GM12873 (cell line): Measurements from ENCODE around the gene EXOC4.

ENCODE experiments used
- CTCF ChIP-seq: IDR thresholded peaks from 2 replicates; pipeline ENCODE4 v1.5.1; 2012; ENCODE audit warnings: low read depth, mild to moderate bottlenecking, moderate library complexity, low read length, control low read depth; ENCODE audit not compliant: insufficient read depth; ENCODE audit errors: missing control alignments

Gene EXOC4

GRCh38 chr7:133714654-133715053 is 461.8 kb downstream of the EXOC4 start:
- no peak for TF ChIP-seq CTCF

GRCh38 chr7:133718131-133718530 is 465.3 kb downstream of the EXOC4 start:
- TF ChIP-seq CTCF, result no peak

GRCh38 chr7:133723044-133723443 is 470.2 kb downstream of the EXOC4 start:
- no peak for TF ChIP-seq CTCF

- TF ChIP-seq CTCF, result no peak
Measured at GRCh38 chr7:133724148-133724547, 471.3 kb downstream of the EXOC4 start.

- no peak for TF ChIP-seq CTCF
Measured at GRCh38 chr7:133724694-133725093, 471.8 kb downstream of the EXOC4 start.

- TF ChIP-seq CTCF, result no peak
Measured at GRCh38 chr7:133727476-133728214, 474.8 kb downstream of the EXOC4 start.

GRCh38 chr7:133730360-133730759 is 477.5 kb downstream of the EXOC4 start:
- TF ChIP-seq CTCF, result no peak
